ENCODE measurements around the gene ARIH1.
"Not testable (repeated sequence)": the region's sequence is repeated elsewhere in the genome, so short reads cannot be mapped to it uniquely, and the experiment has no call there.

ARIH1 gene

DNA sequence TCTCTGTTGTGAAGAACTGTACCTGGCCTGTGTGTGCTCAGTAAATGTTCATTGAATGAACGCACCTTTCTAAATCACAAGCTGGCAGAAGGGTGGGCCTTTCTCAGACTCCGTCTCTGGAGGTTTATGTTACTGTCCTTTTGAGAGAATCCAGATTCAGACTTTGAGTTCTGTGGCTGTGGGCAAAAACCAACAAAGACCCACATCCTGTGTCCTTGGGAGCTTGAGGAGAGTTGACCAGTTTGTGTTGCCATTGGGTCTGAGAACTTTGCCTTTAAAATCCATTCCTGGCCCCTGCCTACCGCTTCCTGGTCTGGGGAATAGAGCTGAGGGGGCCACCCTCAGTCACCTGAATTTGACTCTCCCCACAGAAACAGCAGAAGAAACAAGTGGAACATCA, 134.0 kb downstream of the ARIH1 start:
- DNase-seq (ENCODE audit: low read depth), result not testable (repeated sequence)

- DNase-seq (ENCODE audit: low read depth), result no peak
These were observed 135.7 kb downstream of the ARIH1 start for GRCh38 chr15:72609862-72610261.

- DNase-seq (ENCODE audit: low read depth), result not testable (repeated sequence)
These were observed 138.2 kb downstream of the ARIH1 start for GRCh38 chr15:72612324-72612723.

- no peak for DNase-seq (ENCODE audit: low read depth)
These were observed 140.8 kb downstream of the ARIH1 start for GRCh38 chr15:72614810-72615532.

- DNase-seq (ENCODE audit: low read depth), result not testable (repeated sequence)
These were observed 141.6 kb downstream of the ARIH1 start for GRCh38 chr15:72615533-72616233.

GRCh38 chr15:72616491-72617210, 142.5 kb downstream of the ARIH1 start:
- DNase-seq (ENCODE audit: low read depth), result no peak

DNA sequence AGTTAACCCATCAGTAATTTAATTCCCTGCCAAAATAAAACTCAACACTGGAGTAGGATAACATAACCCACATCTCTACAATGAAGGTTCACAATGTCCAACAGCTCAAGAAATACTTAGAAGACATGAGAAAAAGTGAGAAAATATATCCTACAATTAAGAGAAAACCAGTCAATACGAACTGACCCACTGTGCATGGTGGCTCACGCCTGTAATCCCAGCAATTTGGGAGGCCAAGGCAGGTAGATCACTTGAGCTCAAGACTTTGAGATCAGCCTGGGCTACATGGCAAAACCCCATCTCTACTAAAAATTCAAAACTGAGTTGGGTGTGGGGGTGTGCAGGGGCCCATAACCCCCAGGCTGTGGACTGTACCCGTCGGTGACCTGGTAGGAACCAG, 149.7 kb downstream of the ARIH1 start:
- not testable (repeated sequence) for DNase-seq (ENCODE audit: low read depth)

DNA sequence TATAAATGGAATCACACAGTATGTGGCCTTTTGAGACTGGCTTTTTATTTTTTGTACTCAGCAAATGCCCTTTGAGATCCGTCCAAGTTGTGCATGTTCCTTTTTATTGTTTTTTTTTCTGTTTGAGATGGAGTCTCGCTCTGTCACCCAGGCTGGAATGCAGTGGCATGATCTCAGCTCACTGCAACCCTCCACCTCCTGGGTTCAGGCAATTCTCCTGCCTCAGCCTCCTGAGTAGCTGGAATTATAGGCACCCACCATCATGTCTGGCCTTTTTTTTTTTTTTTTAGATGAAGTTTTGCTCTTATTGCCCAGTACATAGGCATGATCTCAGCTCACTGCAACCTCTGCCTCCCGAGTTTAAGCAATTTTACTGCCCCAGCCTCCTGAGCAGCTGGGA, 152.0 kb downstream of the ARIH1 start:
- DNase-seq (ENCODE audit: low read depth), result not testable (repeated sequence)

DNA sequence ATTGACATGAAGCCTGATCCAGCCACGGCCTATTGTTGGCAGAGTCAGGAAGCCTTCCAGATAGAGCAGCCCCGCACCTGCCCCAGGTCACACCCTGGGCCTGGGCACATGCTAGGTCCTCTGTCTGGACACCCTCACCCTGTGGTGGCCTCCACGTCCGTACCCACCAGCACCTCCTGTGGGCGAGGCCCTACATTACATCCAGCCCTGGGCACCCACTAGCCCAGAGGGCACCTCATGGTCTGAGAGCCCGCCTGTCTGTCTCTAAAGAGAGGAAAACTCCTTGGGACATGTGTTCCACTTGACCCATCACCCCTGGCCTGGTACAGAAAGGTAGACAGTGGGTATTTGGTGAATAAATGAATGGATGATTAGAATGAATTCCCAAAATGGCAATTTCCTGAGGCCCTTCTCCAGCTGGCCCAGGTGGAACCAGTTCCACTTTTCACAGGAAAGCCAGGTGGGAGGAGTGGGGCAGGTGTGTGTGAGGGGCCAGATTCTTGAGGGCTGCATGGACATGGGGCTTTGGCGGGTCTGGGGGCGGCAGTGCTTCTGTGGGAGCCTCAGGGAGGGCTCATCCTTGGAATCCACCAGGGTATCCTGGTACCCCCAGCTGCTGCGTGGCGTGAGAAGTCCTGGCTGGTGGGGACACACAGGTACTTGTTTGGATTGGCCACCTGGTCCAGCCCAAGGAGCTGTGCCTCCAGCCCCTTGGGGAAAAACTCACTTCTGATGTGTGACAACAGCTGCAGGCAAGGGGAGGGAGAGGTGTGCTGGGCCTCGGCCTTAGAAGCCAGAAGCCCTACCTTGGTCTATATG, 154.3 kb downstream of the ARIH1 start:
- DNase-seq (ENCODE audit: low read depth), result not testable (repeated sequence)

- not testable (repeated sequence) for DNase-seq (ENCODE audit: low read depth)
These were observed 155.0 kb downstream of the ARIH1 start for GRCh38 chr15:72629068-72629570.

- peak; percentile 14 for DNase-seq (ENCODE audit: low read depth)
These were observed 162.6 kb downstream of the ARIH1 start for GRCh38 chr15:72636519-72637282.

GRCh38 chr15:72639759-72640483, 165.8 kb downstream of the ARIH1 start:
- not testable (repeated sequence) for DNase-seq (ENCODE audit: low read depth)

DNA sequence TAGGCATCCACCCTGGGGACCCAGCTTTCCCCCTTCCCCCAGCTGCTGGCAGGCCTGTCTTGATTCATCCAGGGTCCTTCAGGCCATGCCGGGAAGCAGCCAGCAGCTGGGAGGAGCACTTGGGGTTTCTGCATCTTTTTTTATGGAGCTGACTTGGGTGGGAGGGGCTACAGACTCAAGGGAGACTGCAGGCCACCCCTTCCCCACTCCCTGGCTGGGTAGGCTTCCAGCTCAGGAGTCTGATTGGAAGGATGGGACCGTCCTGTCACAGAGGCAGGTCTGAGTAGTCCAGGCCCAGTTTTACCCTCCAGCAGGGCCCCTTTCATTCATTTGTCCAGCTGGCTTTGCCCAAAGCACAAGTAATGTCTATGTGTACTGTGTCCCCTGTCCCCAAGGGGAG, 168.1 kb downstream of the ARIH1 start:
- not testable (repeated sequence) for DNase-seq (ENCODE audit: low read depth)

DNA sequence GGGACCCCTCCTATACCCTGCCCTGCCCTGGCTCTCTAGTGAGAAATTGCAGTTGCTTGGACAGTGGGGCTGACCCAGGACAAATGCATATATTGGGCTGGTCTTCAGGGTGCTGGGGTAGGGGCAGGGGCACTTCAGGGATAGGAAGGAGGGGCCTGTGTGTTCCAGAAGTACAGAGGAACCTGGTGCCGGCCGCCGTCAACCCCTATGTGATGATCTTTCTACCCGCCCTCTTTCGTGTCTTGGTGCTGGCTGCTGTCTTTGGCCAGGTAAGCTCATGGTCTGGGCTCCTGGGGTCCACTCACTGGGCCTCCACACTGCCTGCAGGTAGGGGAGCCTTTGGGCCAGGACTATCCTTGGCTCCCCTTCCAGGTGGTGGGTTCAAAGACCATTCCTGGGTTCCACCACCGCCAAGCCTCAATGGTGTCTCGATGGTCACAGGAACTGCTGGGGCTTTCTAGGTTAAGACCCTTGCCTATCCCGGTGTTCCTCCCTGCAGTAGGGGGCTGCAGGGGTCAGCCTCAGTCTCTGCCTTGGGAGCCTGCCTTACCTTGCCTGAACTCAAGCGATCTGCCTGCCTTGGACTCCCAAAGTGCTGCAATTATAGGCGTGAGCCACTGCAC, 174.6 kb downstream of the ARIH1 start:
- not testable (repeated sequence) for DNase-seq (ENCODE audit: low read depth)

Measured in stimulated activated CD8-positive, alpha-beta memory T cell treated with anti-CD3 and anti-CD28 coated beads, Interleukin-15, amount 100 ng/mL, for 1 hour (primary cell).